Mucosa of stomach (tissue), 1 donor: Measurements from ENCODE around the gene NEURL4.
"Not testable (repeated sequence)": the region's sequence is repeated elsewhere in the genome, so short reads cannot be mapped to it uniquely, and the experiment has no call there.

Experiments
- H3K27me3 ChIP-seq: one replicate; pipeline ENCODE4 v1.7.0; 2013; ENCODE audit warnings: mild to moderate bottlenecking, low read length; ENCODE audit not compliant: control insufficient read depth, insufficient read depth
- H3K36me3 ChIP-seq: one replicate; pipeline ENCODE4 v1.7.0; 2013; ENCODE audit warnings: low read length; ENCODE audit not compliant: control insufficient read depth, insufficient read depth
- H3K4me1 ChIP-seq: one replicate; pipeline ENCODE4 v1.7.0; 2013; ENCODE audit warnings: mild to moderate bottlenecking, low read length; ENCODE audit not compliant: control insufficient read depth, insufficient read depth
- H3K4me3 ChIP-seq: one replicate; pipeline ENCODE4 v1.7.0; 2013; ENCODE audit warnings: low read length
- H3K9ac ChIP-seq: one replicate; pipeline ENCODE4 v1.7.0; 2013; ENCODE audit warnings: mild to moderate bottlenecking, low read length, moderate library complexity
- H3K9me3 ChIP-seq: one replicate; pipeline ENCODE4 v1.7.0; 2013; ENCODE audit warnings: mild to moderate bottlenecking, low read length, moderate library complexity; ENCODE audit not compliant: control insufficient read depth
- donor health status: Pancreatic carcinoma.

Gene NEURL4

GRCh38 chr17:7343250-7343649 is 14.1 kb upstream of the NEURL4 start:
- H3K9me3 ChIP-seq, result no peaks in the 10 kb centered on the region
- no peak overlapping the region for H3K4me3 ChIP-seq
- H3K4me1 ChIP-seq, result no peaks in the 10 kb centered on the region
- H3K27me3 ChIP-seq, result peaks cover 28% of the 10 kb centered on the region
- no peak overlapping the region for H3K9ac ChIP-seq
- no peaks in the 10 kb centered on the region for H3K36me3 ChIP-seq

- Histone ChIP-seq H3K36me3 (no peaks in the 10 kb centered on the region), H3K9ac (no peak overlapping the region), H3K4me3 (no peak overlapping the region), H3K27me3 (peaks cover 28% of the 10 kb centered on the region), H3K4me1 (no peaks in the 10 kb centered on the region), H3K9me3 (no peaks in the 10 kb centered on the region)
Observed at GRCh38 chr17:7341842-7342241, 12.7 kb upstream of the NEURL4 start.

GRCh38 chr17:7340179-7340578 is 11.0 kb upstream of the NEURL4 start:
- Histone ChIP-seq H3K36me3 (no peaks in the 10 kb centered on the region), H3K9ac (no peak overlapping the region), H3K4me3 (no peak overlapping the region), H3K4me1 (no peaks in the 10 kb centered on the region), H3K27me3 (peaks cover 38% of the 10 kb centered on the region), H3K9me3 (no peaks in the 10 kb centered on the region)

GRCh38 chr17:7337600-7337999 is 8.5 kb upstream of the NEURL4 start:
- not testable (repeated sequence) for H3K9me3 ChIP-seq, H3K4me1 ChIP-seq, H3K4me3 ChIP-seq, H3K36me3 ChIP-seq, H3K9ac ChIP-seq
- H3K27me3 ChIP-seq, result peaks cover 19% of the 10 kb centered on the region

GRCh38 chr17:7336240-7337175 is 7.4 kb upstream of the NEURL4 start, which contains the start of gene ACAP1:
Gene ACAP1 (plus strand): TSS chr17:7336529. CDS start chr17:7336735, 206 bp downstream.
- Histone ChIP-seq H3K9ac (peak within 1 kb of the TSS; percentile 12), H3K27me3 (peaks cover 11% of the 10 kb centered on the region), H3K36me3 (no peaks in the 10 kb centered on the region), H3K4me1 (no peaks in the 10 kb centered on the region), H3K4me3 (no peak within 1 kb of the TSS), H3K9me3 (no peaks in the 10 kb centered on the region)

- H3K4me1 ChIP-seq, H3K4me3 ChIP-seq, H3K9me3 ChIP-seq, H3K36me3 ChIP-seq, H3K9ac ChIP-seq: not testable (repeated sequence)
- H3K27me3 ChIP-seq, result peaks cover 11% of the 10 kb centered on the region
Observed at GRCh38 chr17:7335765-7336164, 6.6 kb upstream of the NEURL4 start.

- Histone ChIP-seq H3K9me3 (no peaks in the 10 kb centered on the region), H3K9ac (no peak overlapping the region), H3K36me3 (no peaks in the 10 kb centered on the region), H3K4me1 (no peaks in the 10 kb centered on the region), H3K27me3 (peaks cover 11% of the 10 kb centered on the region), H3K4me3 (no peak overlapping the region)
Observed at GRCh38 chr17:7334938-7335538, 5.9 kb upstream of the NEURL4 start.

- H3K27me3 ChIP-seq, result peaks cover 11% of the 10 kb centered on the region
- H3K4me1 ChIP-seq, H3K36me3 ChIP-seq, H3K9ac ChIP-seq, H3K4me3 ChIP-seq, H3K9me3 ChIP-seq: not testable (repeated sequence)
Observed at GRCh38 chr17:7332600-7333069, 3.5 kb upstream of the NEURL4 start.

GRCh38 chr17:7332111-7332510 is 3.0 kb upstream of the NEURL4 start:
- no peak overlapping the region for H3K4me3 ChIP-seq

GRCh38 chr17:7330638-7331015 is 1.5 kb upstream of the NEURL4 start:
- Histone ChIP-seq H3K4me3 (no peak overlapping the region), H3K4me1 (peaks cover 6% of the 10 kb centered on the region), H3K27me3 (no peaks in the 10 kb centered on the region), H3K9ac (no peak overlapping the region), H3K36me3 (no peaks in the 10 kb centered on the region), H3K9me3 (no peaks in the 10 kb centered on the region)

More at GRCh38 chr17:7332111-7332510, 3.0 kb upstream of the NEURL4 start:
- Histone ChIP-seq H3K9ac (no peak overlapping the region), H3K36me3 (no peaks in the 10 kb centered on the region), H3K4me1 (peaks cover 6% of the 10 kb centered on the region), H3K9me3 (no peaks in the 10 kb centered on the region), H3K27me3 (peaks cover 11% of the 10 kb centered on the region)

GRCh38 chr17:7329997-7330637 is 982 bp upstream of the NEURL4 start:
- no peaks in the 10 kb centered on the region for H3K9me3 ChIP-seq
- H3K4me3 ChIP-seq, result peak overlapping the region; percentile 95
- no peaks in the 10 kb centered on the region for H3K27me3 ChIP-seq
- H3K9ac ChIP-seq, result peak overlapping the region; percentile 79
- peaks cover 6% of the 10 kb centered on the region for H3K4me1 ChIP-seq
- H3K36me3 ChIP-seq, result no peaks in the 10 kb centered on the region
